ENCODE measurements around the gene AGMO.

GRCh38 chr7:15308821-15309220, 253.0 kb downstream of the AGMO start:
- no peak for TF ChIP-seq CTCF (conservative IDR thresholded peaks at IDR 0.05; ENCODE audit: low read length)
- no peak for TF ChIP-seq EZH2phosphoT487 (IDR thresholded peaks at IDR 0.05; ENCODE audit: borderline replicate concordance)

Measured in Loucy (cell line).